ENCODE results near the gene LRRC53.

Gene LRRC53

GRCh38 chr1:74502432-74502831, 10.0 kb downstream of the LRRC53 start:
- DNase-seq = no peak

- DNase-seq = no peak
These were observed 13.5 kb downstream of the LRRC53 start for GRCh38 chr1:74498901-74499300.

- no peak for DNase-seq
These were observed 15.7 kb downstream of the LRRC53 start for GRCh38 chr1:74496669-74497068.

- DNase-seq = no peak
These were observed 26.4 kb downstream of the LRRC53 start for GRCh38 chr1:74486036-74486435.

- DNase-seq = no peak
These were observed 26.8 kb downstream of the LRRC53 start for GRCh38 chr1:74485622-74486021.

- no peak for DNase-seq
These were observed 30.8 kb downstream of the LRRC53 start for GRCh38 chr1:74481607-74482006.

GRCh38 chr1:74480068-74480467, 32.3 kb downstream of the LRRC53 start:
- no peak for DNase-seq

GRCh38 chr1:74478979-74479378, 33.4 kb downstream of the LRRC53 start:
- no peak for DNase-seq

- DNase-seq = no peak
These were observed 37.8 kb downstream of the LRRC53 start for GRCh38 chr1:74474585-74474984.

GRCh38 chr1:74471470-74471869, 40.9 kb downstream of the LRRC53 start:
- DNase-seq = no peak

GRCh38 chr1:74470936-74471335, 41.5 kb downstream of the LRRC53 start:
- no peak for DNase-seq

GRCh38 chr1:74470251-74470650, 42.2 kb downstream of the LRRC53 start:
- DNase-seq = no peak

- peak; percentile 53 for DNase-seq
These were observed 43.3 kb downstream of the LRRC53 start for GRCh38 chr1:74468982-74469603.

GRCh38 chr1:74467786-74468377, 44.5 kb downstream of the LRRC53 start:
- DNase-seq = peak; percentile 75

GRCh38 chr1:74465193-74465681, 47.2 kb downstream of the LRRC53 start:
- no peak for DNase-seq

- DNase-seq = no peak
These were observed 48.4 kb downstream of the LRRC53 start for GRCh38 chr1:74464037-74464436.

GRCh38 chr1:74463333-74463988, 49.0 kb downstream of the LRRC53 start:
- no peak for DNase-seq

- DNase-seq = no peak
These were observed 55.2 kb downstream of the LRRC53 start for GRCh38 chr1:74457253-74457652.

GRCh38 chr1:74455390-74455789, 57.0 kb downstream of the LRRC53 start:
- no peak for DNase-seq

GRCh38 chr1:74453277-74453676, 59.1 kb downstream of the LRRC53 start:
- no peak for DNase-seq

- DNase-seq = no peak
These were observed 60.4 kb downstream of the LRRC53 start for GRCh38 chr1:74452035-74452434.

- no peak for DNase-seq
These were observed 75.4 kb downstream of the LRRC53 start for GRCh38 chr1:74437035-74437434.

- no peak for DNase-seq
These were observed 76.3 kb downstream of the LRRC53 start for GRCh38 chr1:74436078-74436477.

GRCh38 chr1:74434321-74434720, 78.1 kb downstream of the LRRC53 start:
- no peak for DNase-seq
